ENCODE results near the gene KLF17. TPM values are rescaled to one million over a fixed set of nuclear protein-coding genes. Genes with fewer than 3 reads are reported as not detected.

Gene KLF17
- total and polyA plus RNA-seq, 2 of the 8 experiments (the other 6 are each of a cell fraction or from before 2014, with no cell fraction given), result not detected

DNA sequence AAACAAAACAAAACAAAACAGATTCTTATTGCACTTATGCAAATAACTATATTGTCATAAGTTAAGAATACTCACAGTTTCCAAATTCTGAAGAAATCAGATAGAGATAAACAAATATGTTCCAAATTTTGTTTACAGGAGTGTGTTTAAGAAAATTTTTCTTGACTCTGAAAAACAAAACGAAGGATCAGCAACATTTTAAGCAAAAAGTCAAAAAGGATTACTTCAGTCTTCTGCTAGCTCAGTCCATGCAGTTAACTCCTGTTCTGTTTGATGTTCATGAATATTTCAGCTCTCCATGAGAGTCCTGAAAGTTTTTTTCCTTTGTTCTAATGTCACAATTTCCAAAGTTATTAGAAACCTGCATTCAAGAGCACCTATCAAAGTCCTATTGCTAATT lies 56.0 kb downstream of the KLF17 start (continued):
- TF ChIP-seq, protein P1, sequence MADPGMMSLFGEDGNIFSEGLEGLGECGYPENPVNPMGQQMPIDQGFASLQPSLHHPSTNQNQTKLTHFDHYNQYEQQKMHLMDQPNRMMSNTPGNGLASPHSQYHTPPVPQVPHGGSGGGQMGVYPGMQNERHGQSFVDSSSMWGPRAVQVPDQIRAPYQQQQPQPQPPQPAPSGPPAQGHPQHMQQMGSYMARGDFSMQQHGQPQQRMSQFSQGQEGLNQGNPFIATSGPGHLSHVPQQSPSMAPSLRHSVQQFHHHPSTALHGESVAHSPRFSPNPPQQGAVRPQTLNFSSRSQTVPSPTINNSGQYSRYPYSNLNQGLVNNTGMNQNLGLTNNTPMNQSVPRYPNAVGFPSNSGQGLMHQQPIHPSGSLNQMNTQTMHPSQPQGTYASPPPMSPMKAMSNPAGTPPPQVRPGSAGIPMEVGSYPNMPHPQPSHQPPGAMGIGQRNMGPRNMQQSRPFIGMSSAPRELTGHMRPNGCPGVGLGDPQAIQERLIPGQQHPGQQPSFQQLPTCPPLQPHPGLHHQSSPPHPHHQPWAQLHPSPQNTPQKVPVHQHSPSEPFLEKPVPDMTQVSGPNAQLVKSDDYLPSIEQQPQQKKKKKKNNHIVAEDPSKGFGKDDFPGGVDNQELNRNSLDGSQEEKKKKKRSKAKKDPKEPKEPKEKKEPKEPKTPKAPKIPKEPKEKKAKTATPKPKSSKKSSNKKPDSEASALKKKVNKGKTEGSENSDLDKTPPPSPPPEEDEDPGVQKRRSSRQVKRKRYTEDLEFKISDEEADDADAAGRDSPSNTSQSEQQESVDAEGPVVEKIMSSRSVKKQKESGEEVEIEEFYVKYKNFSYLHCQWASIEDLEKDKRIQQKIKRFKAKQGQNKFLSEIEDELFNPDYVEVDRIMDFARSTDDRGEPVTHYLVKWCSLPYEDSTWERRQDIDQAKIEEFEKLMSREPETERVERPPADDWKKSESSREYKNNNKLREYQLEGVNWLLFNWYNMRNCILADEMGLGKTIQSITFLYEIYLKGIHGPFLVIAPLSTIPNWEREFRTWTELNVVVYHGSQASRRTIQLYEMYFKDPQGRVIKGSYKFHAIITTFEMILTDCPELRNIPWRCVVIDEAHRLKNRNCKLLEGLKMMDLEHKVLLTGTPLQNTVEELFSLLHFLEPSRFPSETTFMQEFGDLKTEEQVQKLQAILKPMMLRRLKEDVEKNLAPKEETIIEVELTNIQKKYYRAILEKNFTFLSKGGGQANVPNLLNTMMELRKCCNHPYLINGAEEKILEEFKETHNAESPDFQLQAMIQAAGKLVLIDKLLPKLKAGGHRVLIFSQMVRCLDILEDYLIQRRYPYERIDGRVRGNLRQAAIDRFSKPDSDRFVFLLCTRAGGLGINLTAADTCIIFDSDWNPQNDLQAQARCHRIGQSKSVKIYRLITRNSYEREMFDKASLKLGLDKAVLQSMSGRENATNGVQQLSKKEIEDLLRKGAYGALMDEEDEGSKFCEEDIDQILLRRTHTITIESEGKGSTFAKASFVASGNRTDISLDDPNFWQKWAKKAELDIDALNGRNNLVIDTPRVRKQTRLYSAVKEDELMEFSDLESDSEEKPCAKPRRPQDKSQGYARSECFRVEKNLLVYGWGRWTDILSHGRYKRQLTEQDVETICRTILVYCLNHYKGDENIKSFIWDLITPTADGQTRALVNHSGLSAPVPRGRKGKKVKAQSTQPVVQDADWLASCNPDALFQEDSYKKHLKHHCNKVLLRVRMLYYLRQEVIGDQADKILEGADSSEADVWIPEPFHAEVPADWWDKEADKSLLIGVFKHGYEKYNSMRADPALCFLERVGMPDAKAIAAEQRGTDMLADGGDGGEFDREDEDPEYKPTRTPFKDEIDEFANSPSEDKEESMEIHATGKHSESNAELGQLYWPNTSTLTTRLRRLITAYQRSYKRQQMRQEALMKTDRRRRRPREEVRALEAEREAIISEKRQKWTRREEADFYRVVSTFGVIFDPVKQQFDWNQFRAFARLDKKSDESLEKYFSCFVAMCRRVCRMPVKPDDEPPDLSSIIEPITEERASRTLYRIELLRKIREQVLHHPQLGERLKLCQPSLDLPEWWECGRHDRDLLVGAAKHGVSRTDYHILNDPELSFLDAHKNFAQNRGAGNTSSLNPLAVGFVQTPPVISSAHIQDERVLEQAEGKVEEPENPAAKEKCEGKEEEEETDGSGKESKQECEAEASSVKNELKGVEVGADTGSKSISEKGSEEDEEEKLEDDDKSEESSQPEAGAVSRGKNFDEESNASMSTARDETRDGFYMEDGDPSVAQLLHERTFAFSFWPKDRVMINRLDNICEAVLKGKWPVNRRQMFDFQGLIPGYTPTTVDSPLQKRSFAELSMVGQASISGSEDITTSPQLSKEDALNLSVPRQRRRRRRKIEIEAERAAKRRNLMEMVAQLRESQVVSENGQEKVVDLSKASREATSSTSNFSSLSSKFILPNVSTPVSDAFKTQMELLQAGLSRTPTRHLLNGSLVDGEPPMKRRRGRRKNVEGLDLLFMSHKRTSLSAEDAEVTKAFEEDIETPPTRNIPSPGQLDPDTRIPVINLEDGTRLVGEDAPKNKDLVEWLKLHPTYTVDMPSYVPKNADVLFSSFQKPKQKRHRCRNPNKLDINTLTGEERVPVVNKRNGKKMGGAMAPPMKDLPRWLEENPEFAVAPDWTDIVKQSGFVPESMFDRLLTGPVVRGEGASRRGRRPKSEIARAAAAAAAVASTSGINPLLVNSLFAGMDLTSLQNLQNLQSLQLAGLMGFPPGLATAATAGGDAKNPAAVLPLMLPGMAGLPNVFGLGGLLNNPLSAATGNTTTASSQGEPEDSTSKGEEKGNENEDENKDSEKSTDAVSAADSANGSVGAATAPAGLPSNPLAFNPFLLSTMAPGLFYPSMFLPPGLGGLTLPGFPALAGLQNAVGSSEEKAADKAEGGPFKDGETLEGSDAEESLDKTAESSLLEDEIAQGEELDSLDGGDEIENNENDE (IDR thresholded peaks at IDR 0.05; ENCODE audit: insufficient replicate concordance, low read length), result no peak
- no peak for TF ChIP-seq BRCA1 (IDR thresholded peaks at IDR 0.05; ENCODE audit: low read depth, low read length)
- TF ChIP-seq, protein P2, sequence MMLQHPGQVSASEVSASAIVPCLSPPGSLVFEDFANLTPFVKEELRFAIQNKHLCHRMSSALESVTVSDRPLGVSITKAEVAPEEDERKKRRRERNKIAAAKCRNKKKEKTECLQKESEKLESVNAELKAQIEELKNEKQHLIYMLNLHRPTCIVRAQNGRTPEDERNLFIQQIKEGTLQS (IDR thresholded peaks at IDR 0.05; ENCODE audit: insufficient read depth, low read depth, low read length), result no peak
- no peak for TF ChIP-seq SIX5 (IDR thresholded peaks at IDR 0.05; ENCODE audit: low read depth, low read length)
- TF ChIP-seq SP1 (IDR thresholded peaks at IDR 0.05; ENCODE audit: low read depth, low read length), result no peak

Measured in H1 (cell line).